NT2/D1 (cell line): ENCODE measurements around the gene GRK5.

Experiments
- DNase-seq: peaks from one replicate; pipeline ENCODE4 v3.0.0-alpha.2; 2011; ENCODE audit warnings: low read depth, low spot score
- H3K27me3 ChIP-seq: 2 replicates; pipeline ENCODE4 v1.6.0; 2011; ENCODE audit warnings: mild to moderate bottlenecking; ENCODE audit not compliant: insufficient read length, insufficient read depth
- H3K36me3 ChIP-seq: 2 replicates; pipeline ENCODE4 v1.6.1; 2011; ENCODE audit warnings: mild to moderate bottlenecking, low read length, mixed read lengths; ENCODE audit not compliant: insufficient read depth, insufficient read length
- H3K4me1 ChIP-seq: 2 replicates; pipeline ENCODE4 v1.5.1; 2011; ENCODE audit not compliant: insufficient read depth, insufficient read length
- H3K4me3 ChIP-seq: 2 replicates; pipeline ENCODE4 v1.5.1; 2011; ENCODE audit warnings: low read depth; ENCODE audit not compliant: insufficient read length
- H3K9ac ChIP-seq: 2 replicates; pipeline ENCODE4 v1.6.0; 2011; ENCODE audit warnings: low read depth; ENCODE audit not compliant: insufficient read length
- H3K9me3 ChIP-seq: 2 replicates; pipeline ENCODE4 v1.5.1; 2011; ENCODE audit warnings: mild to moderate bottlenecking, low read length; ENCODE audit not compliant: insufficient read depth
- SUZ12 ChIP-seq: IDR thresholded peaks from 2 replicates; pipeline ENCODE4 v1.6.1; 2011; ENCODE audit not compliant: insufficient read length, insufficient read depth; ENCODE audit errors: extremely low read depth
- YY1 ChIP-seq: IDR thresholded peaks from 2 replicates; pipeline ENCODE4 v1.6.1; 2011; ENCODE audit not compliant: insufficient read length, insufficient read depth
- ZNF274 ChIP-seq: IDR thresholded peaks from 2 replicates; pipeline ENCODE4 v1.6.1; 2011; ENCODE audit warnings: mild to moderate bottlenecking, low read depth, low read length

GRK5 gene

GRCh38 chr10:119441921-119442757 is 234.8 kb downstream of the GRK5 start:
- H3K4me1 ChIP-seq: peaks cover 17% of the 10 kb centered on the region
- H3K9me3 ChIP-seq: no peaks in the 10 kb centered on the region
- H3K4me3 ChIP-seq: no peak overlapping the region
- no peak for DNase-seq
- no peaks in the 10 kb centered on the region for H3K27me3 ChIP-seq
- H3K9ac ChIP-seq: no peak overlapping the region
- TF ChIP-seq ZNF274 (no peak), SUZ12 (no peak), YY1 (no peak)
- no peaks in the 10 kb centered on the region for H3K36me3 ChIP-seq

- H3K36me3 ChIP-seq: no peaks in the 10 kb centered on the region
- no peaks in the 10 kb centered on the region for H3K27me3 ChIP-seq
- TF ChIP-seq YY1 (no peak), SUZ12 (no peak), ZNF274 (no peak)
- DNase-seq: no peak
- no peak overlapping the region for H3K9ac ChIP-seq
- H3K4me3 ChIP-seq: no peak overlapping the region
- peaks cover 17% of the 10 kb centered on the region for H3K4me1 ChIP-seq
- no peaks in the 10 kb centered on the region for H3K9me3 ChIP-seq
Measured at GRCh38 chr10:119442758-119443060, 235.3 kb downstream of the GRK5 start.

- no peak for DNase-seq
- Histone ChIP-seq H3K4me3 (no peak overlapping the region), H3K9me3 (no peaks in the 10 kb centered on the region), H3K36me3 (no peaks in the 10 kb centered on the region), H3K4me1 (peaks cover 19% of the 10 kb centered on the region), H3K9ac (no peak overlapping the region), H3K27me3 (no peaks in the 10 kb centered on the region)
- TF ChIP-seq SUZ12 (no peak), ZNF274 (no peak), YY1 (no peak)
Measured at GRCh38 chr10:119443441-119443840, 236.1 kb downstream of the GRK5 start.

GRCh38 chr10:119443970-119444660 is 236.7 kb downstream of the GRK5 start:
- TF ChIP-seq YY1 (no peak), SUZ12 (no peak), ZNF274 (no peak)
- H3K4me3 ChIP-seq: no peak overlapping the region
- H3K9me3 ChIP-seq: no peaks in the 10 kb centered on the region
- no peak for DNase-seq
- H3K9ac ChIP-seq: no peak overlapping the region
- no peaks in the 10 kb centered on the region for H3K27me3 ChIP-seq
- H3K36me3 ChIP-seq: no peaks in the 10 kb centered on the region
- peaks cover 21% of the 10 kb centered on the region for H3K4me1 ChIP-seq

GRCh38 chr10:119444866-119445265 is 237.5 kb downstream of the GRK5 start:
- no peaks in the 10 kb centered on the region for H3K27me3 ChIP-seq
- no peak overlapping the region for H3K9ac ChIP-seq
- no peak for TF ChIP-seq YY1
- no peak for TF ChIP-seq ZNF274
- no peak for TF ChIP-seq SUZ12
- H3K9me3 ChIP-seq: no peaks in the 10 kb centered on the region
- H3K4me1 ChIP-seq: peaks cover 21% of the 10 kb centered on the region
- no peaks in the 10 kb centered on the region for H3K36me3 ChIP-seq
- H3K4me3 ChIP-seq: no peak overlapping the region
- no peak for DNase-seq

- TF ChIP-seq ZNF274: no peak
- no peak for TF ChIP-seq SUZ12
- no peak for TF ChIP-seq YY1
- no peak overlapping the region for H3K4me3 ChIP-seq
- H3K9me3 ChIP-seq: no peaks in the 10 kb centered on the region
- H3K9ac ChIP-seq: no peak overlapping the region
- no peaks in the 10 kb centered on the region for H3K27me3 ChIP-seq
- DNase-seq: peak; percentile 57
- H3K36me3 ChIP-seq: no peaks in the 10 kb centered on the region
- H3K4me1 ChIP-seq: peaks cover 23% of the 10 kb centered on the region
Measured at GRCh38 chr10:119445311-119445934, 238.1 kb downstream of the GRK5 start.

- H3K27me3 ChIP-seq: no peaks in the 10 kb centered on the region
- H3K9me3 ChIP-seq: no peaks in the 10 kb centered on the region
- no peak for DNase-seq
- no peak overlapping the region for H3K9ac ChIP-seq
- no peak overlapping the region for H3K4me3 ChIP-seq
- H3K4me1 ChIP-seq: peaks cover 26% of the 10 kb centered on the region
- TF ChIP-seq YY1 (no peak), ZNF274 (no peak), SUZ12 (no peak)
- H3K36me3 ChIP-seq: no peaks in the 10 kb centered on the region
Measured at GRCh38 chr10:119445935-119446317, 238.6 kb downstream of the GRK5 start.
